ENCODE measurements around the gene IL20. TPM values are rescaled to one million over a fixed set of nuclear protein-coding genes. Genes with fewer than 3 reads are reported as not detected.
A peak's percentile ranks its signal among the peaks of the same experiment; 100 is the strongest.

IL20 gene
- total and polyA plus RNA-seq, 10 of the 15 experiments (the other 5 are each of a cell fraction or from before 2014, with no cell fraction given): 0.08 to 0.13 TPM; not detected in 8

DNA sequence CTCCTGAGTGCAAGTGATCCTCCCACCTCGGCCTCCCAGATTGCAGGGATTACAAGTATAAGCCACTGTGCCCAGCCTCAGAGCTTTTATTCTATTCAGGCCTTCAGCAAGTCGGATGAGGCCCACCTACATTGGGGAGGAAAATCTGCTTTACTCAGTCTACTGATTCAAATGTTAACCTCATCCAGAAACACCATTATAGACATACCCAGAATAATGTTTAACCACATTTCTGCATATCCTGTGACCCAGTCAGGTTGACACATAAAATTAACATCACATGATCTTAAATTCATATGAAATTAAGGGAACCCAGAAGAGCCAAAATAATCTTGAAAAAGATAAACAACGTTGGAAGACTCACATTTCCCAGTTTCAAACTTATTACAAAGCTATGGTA is 14.9 kb downstream of the IL20 start (continued):
- TF ChIP-seq, protein P1, sequence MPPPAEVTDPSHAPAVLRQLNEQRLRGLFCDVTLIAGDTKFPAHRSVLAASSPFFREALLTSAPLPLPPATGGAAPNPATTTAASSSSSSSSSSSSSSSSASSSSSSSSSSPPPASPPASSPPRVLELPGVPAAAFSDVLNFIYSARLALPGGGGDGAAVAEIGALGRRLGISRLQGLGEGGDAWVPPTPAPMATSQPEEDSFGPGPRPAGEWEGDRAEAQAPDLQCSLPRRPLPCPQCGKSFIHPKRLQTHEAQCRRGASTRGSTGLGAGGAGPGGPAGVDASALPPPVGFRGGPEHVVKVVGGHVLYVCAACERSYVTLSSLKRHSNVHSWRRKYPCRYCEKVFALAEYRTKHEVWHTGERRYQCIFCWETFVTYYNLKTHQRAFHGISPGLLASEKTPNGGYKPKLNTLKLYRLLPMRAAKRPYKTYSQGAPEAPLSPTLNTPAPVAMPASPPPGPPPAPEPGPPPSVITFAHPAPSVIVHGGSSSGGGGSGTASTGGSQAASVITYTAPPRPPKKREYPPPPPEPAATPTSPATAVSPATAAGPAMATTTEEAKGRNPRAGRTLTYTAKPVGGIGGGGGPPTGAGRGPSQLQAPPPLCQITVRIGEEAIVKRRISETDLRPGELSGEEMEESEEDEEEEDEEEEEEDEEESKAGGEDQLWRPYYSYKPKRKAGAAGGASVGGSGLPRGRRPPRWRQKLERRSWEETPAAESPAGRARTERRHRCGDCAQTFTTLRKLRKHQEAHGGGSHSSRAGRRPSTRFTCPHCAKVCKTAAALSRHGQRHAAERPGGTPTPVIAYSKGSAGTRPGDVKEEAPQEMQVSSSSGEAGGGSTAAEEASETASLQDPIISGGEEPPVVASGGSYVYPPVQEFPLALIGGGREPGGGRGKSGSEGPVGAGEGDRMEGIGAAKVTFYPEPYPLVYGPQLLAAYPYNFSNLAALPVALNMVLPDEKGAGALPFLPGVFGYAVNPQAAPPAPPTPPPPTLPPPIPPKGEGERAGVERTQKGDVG (CRISPR knock-in tag; IDR thresholded peaks at IDR 0.05): no peak
- TF ChIP-seq, protein P2, sequence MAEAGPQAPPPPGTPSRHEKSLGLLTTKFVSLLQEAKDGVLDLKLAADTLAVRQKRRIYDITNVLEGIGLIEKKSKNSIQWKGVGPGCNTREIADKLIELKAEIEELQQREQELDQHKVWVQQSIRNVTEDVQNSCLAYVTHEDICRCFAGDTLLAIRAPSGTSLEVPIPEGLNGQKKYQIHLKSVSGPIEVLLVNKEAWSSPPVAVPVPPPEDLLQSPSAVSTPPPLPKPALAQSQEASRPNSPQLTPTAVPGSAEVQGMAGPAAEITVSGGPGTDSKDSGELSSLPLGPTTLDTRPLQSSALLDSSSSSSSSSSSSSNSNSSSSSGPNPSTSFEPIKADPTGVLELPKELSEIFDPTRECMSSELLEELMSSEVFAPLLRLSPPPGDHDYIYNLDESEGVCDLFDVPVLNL (IDR thresholded peaks at IDR 0.05; ENCODE audit: low read depth, low read length): no peak
- TF ChIP-seq YY1 (IDR thresholded peaks at IDR 0.05; ENCODE audit: low read depth, low read length): no peak
- TF ChIP-seq, protein P3, sequence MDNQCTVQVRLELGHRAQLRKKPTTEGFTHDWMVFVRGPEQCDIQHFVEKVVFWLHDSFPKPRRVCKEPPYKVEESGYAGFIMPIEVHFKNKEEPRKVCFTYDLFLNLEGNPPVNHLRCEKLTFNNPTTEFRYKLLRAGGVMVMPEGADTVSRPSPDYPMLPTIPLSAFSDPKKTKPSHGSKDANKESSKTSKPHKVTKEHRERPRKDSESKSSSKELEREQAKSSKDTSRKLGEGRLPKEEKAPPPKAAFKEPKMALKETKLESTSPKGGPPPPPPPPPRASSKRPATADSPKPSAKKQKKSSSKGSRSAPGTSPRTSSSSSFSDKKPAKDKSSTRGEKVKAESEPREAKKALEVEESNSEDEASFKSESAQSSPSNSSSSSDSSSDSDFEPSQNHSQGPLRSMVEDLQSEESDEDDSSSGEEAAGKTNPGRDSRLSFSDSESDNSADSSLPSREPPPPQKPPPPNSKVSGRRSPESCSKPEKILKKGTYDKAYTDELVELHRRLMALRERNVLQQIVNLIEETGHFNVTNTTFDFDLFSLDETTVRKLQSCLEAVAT (IDR thresholded peaks at IDR 0.05): no peak

DNA sequence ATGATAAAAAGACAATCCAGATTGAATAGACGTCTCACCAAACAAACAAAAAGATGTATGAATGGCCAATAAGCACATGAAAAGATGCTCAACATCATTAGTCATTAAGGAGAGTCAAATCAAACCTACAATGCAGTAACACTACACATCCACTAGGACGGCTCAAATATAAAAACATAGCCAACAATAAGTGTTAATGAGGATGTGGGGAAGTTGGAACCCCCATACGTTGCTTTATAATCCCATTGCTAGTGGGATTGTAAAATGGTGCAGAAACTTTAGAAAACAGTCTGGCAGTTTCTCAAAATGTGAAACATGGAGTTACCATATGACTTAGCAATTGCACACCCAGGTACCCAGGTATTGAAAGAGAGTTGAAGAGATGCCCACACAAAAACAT is 17.1 kb downstream of the IL20 start:
- BruUV-seq (replicated peaks): no TSS peak
- H2AFZ ChIP-seq (ENCODE audit: control insufficient read depth, low read depth, low read length): no peak overlapping the region
- H3K27me3 ChIP-seq (replicated peaks in 1 of 2; ENCODE audit: control insufficient read depth in 2 of 2, insufficient read depth in 2 of 2, low read length in 1 of 2): no peaks in the 10 kb centered on the region
- TF ChIP-seq, protein P4, sequence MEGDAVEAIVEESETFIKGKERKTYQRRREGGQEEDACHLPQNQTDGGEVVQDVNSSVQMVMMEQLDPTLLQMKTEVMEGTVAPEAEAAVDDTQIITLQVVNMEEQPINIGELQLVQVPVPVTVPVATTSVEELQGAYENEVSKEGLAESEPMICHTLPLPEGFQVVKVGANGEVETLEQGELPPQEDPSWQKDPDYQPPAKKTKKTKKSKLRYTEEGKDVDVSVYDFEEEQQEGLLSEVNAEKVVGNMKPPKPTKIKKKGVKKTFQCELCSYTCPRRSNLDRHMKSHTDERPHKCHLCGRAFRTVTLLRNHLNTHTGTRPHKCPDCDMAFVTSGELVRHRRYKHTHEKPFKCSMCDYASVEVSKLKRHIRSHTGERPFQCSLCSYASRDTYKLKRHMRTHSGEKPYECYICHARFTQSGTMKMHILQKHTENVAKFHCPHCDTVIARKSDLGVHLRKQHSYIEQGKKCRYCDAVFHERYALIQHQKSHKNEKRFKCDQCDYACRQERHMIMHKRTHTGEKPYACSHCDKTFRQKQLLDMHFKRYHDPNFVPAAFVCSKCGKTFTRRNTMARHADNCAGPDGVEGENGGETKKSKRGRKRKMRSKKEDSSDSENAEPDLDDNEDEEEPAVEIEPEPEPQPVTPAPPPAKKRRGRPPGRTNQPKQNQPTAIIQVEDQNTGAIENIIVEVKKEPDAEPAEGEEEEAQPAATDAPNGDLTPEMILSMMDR (IDR thresholded peaks at IDR 0.05 in 2 of 3, conservative IDR thresholded peaks at IDR 0.05 in 1 of 3; ENCODE audit: control insufficient read depth in 2 of 3, extremely low read depth in 1 of 3, insufficient read depth in 1 of 3, low read depth in 3 of 3, low read length in 3 of 3): peak in 1 of 3 experiments; percentile 16; a peak in 1 of 6 replicates
- TF ChIP-seq ZNF24 (IDR thresholded peaks at IDR 0.05) (no peak), JUND (IDR thresholded peaks at IDR 0.05; ENCODE audit: low read depth, low read length) (no peak), NFIC (IDR thresholded peaks at IDR 0.05; ENCODE audit: low read depth, low read length) (no peak)
- no peak for DNase-seq (ENCODE audit: low read depth, low spot score)
- ChIA-PET SMC1A (ENCODE audit: uncharacterized antibody, unreplicated experiment) (interaction anchor here (1.0 to 2.3 kb wide), 4 partner anchors 11 to 148 kb away, joined by 3 to 9 read pairs (median 4); no protein-coding TSS in a partner anchor), CTCF (interaction anchor here (1.0 to 3.4 kb wide), 10 partner anchors 8 to 617 kb away, joined by 3 to 22 read pairs (median 5); partner anchors contain the start of gene IL20), POLR2A (no interaction called here), RAD21 (ENCODE audit: unreplicated experiment) (no interaction called here)
- 39% methylated on average over 3 of the region's 3 CpGs for WGBS (ENCODE audit: insufficient coverage, insufficient replicate concordance, low lambda C conversion rate, missing lambda C conversion rate)
- ATAC-seq: no peak
- no peaks in the 10 kb centered on the region for H3K36me3 ChIP-seq (ENCODE audit: control insufficient read depth in 2 of 2, insufficient read depth in 2 of 2, low read length in 1 of 2)
- intact Hi-C loops (cut with micrococcal nuclease; ENCODE audit: unreplicated experiment): no loop called here
- in situ Hi-C loops (cut with MboI): no loop called here
- H3K4me1 ChIP-seq (ENCODE audit: control insufficient read depth, insufficient read depth, low read length): no peaks in the 10 kb centered on the region
- no peak overlapping the region for H3K9ac ChIP-seq (ENCODE audit: control insufficient read depth, insufficient read depth, low read length)
- H3K4me3 ChIP-seq: no peak overlapping the region
- H3K9me3 ChIP-seq (replicated peaks; ENCODE audit: control insufficient read depth, insufficient read depth, low read length): peaks cover 3% of the 10 kb centered on the region; the same call in 2 of the 3 replicates
- H4K20me1 ChIP-seq (ENCODE audit: control insufficient read depth, insufficient read depth): no peaks in the 10 kb centered on the region
- H3K27ac ChIP-seq (ENCODE audit: control insufficient read depth, insufficient read depth): no peak overlapping the region
- H3K79me2 ChIP-seq (ENCODE audit: control insufficient read depth, insufficient read depth, low read length): no peaks in the 10 kb centered on the region
- H3K4me2 ChIP-seq (ENCODE audit: control insufficient read depth, insufficient read depth): no peak overlapping the region
- no peak for FAIRE-seq

All from GM12878 (cell line).